Fibroblast of pulmonary artery (primary cell): Measurements from ENCODE around the gene PTK7.

ENCODE experiments used
- DNase-seq: peaks from one replicate; pipeline ENCODE4 v3.0.0-alpha.2; 2010; ENCODE audit warnings: low read depth
- H3K4me3 ChIP-seq: replicated peaks from 2 replicates; pipeline ENCODE4 v1.5.1; 2011; ENCODE audit warnings: low read depth, mild to moderate bottlenecking, control low read depth, low read length, moderate library complexity
- TF ChIP-seq, protein P1 (sequence below): IDR thresholded peaks from 2 replicates; pipeline ENCODE4 v1.5.1; 2011; ENCODE audit warnings: mild to moderate bottlenecking, control low read depth, low read length, inconsistent platforms; ENCODE audit errors: missing control alignments

Gene PTK7

DNA sequence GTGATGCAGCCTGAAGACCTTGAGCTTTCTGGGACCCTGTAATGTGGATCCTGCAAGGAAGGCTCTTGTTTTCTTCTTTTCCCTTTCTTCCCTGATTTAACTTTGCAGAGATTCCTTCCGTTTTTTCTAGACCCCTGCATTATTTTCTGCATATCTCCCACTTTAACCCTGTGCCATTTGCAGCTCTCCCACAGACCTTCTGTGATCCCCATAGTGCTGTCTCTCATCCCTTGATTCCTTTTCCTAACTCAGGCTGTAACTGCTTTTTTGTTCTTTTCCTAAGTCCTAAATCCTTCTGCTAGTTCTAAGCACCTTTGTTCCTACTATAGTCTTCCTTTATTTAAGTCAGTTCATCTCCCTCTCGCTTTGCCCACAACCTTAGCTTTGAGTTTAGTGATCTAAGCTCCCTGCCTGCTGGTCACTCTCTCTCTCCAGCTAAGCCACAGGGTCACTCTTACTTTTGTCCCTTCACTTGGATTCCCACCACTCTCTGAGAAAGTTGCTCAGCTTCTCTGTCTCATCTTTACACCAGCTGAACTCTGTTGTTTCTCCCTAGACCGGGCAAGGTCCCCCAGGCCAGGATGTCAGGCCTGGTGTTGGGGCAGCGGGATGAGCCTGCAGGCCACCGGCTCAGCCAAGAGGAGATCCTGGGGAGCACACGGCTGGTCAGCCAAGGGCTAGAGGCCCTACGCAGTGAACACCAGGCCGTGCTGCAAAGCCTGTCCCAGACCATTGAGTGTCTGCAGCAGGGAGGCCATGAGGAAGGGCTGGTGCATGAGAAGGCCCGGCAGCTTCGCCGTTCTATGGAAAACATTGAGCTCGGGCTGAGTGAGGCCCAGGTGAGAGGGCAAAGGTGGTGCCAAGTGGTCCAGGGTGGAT lies 15.1 kb upstream of the PTK7 start:
- peak overlapping the region; percentile 99 for H3K4me3 ChIP-seq
- DNase-seq: no peak

DNA sequence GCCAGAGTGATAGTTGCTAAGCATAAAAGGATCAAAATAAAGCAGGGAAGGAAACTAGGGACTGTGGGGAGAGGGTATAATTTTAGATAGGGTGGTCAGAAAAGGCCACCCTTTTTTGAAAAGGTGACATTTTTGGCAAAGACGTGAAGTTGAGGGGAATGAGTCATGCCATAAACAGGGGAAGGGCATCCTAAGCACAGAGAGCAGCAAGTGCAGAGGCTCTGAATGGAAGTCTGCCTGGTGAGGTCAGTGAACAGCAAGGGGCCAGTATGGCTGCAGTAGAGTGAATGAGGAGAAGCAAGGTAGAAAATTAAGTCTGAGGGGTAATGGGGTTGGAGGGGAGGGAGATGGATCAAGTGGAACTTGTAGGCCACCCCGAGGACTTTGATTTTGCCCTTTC lies 14.3 kb upstream of the PTK7 start:
- TF ChIP-seq, protein P1, sequence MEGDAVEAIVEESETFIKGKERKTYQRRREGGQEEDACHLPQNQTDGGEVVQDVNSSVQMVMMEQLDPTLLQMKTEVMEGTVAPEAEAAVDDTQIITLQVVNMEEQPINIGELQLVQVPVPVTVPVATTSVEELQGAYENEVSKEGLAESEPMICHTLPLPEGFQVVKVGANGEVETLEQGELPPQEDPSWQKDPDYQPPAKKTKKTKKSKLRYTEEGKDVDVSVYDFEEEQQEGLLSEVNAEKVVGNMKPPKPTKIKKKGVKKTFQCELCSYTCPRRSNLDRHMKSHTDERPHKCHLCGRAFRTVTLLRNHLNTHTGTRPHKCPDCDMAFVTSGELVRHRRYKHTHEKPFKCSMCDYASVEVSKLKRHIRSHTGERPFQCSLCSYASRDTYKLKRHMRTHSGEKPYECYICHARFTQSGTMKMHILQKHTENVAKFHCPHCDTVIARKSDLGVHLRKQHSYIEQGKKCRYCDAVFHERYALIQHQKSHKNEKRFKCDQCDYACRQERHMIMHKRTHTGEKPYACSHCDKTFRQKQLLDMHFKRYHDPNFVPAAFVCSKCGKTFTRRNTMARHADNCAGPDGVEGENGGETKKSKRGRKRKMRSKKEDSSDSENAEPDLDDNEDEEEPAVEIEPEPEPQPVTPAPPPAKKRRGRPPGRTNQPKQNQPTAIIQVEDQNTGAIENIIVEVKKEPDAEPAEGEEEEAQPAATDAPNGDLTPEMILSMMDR: no peak
- no peak for DNase-seq

More for the DNA sequence above, 15.1 kb upstream of the PTK7 start:
- TF ChIP-seq, protein P1: no peak

DNA sequence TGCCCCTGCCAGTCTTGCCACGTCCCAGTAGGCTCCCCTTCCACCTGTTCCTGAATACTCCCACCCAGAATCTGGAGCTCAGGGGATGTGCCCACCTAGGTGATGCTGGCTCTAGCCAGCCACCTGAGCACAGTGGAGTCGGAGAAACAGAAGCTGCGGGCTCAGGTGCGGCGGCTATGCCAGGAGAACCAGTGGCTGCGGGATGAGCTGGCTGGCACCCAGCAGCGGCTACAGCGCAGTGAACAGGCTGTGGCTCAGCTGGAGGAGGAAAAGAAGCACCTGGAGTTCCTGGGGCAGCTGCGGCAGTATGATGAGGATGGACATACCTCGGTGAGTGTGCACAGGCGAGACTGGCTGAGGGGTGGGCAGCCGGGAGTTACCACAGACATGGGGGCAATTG lies 13.3 kb upstream of the PTK7 start:
- no peak for DNase-seq
- TF ChIP-seq, protein P1: no peak
- no peak overlapping the region for H3K4me3 ChIP-seq

More for the DNA sequence above, 14.3 kb upstream of the PTK7 start:
- H3K4me3 ChIP-seq: no peak overlapping the region

DNA sequence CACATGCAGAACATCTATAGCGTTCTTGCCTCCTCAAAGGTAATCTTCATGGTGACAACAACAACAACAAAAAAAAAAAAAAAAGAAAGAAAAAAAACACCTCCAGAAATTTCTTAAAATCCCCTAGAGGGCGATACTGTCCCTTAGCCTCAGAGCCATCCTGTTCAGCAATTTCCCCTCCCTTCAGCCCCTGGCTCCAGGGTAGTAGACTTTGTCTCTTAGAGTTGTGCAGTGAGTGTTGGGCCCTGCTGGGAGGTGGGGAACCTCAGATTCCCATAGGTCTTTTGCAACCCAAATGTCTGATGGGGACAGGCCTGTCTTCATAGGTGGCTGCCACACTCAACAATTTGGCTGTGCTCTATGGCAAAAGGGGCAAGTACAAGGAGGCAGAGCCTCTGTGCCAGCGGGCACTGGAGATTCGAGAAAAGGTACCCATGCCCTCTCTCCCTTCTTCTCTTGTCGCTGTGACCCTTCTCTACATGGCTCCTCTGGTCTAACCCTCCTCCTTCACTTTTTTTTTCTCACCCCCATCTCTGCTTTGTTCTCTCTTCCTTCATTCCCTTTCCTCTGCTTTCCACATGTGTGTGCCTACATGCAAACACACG lies 6.0 kb upstream of the PTK7 start:
- TF ChIP-seq, protein P1: peak; percentile 64
- DNase-seq: peak; percentile 86
- no peak overlapping the region for H3K4me3 ChIP-seq

DNA sequence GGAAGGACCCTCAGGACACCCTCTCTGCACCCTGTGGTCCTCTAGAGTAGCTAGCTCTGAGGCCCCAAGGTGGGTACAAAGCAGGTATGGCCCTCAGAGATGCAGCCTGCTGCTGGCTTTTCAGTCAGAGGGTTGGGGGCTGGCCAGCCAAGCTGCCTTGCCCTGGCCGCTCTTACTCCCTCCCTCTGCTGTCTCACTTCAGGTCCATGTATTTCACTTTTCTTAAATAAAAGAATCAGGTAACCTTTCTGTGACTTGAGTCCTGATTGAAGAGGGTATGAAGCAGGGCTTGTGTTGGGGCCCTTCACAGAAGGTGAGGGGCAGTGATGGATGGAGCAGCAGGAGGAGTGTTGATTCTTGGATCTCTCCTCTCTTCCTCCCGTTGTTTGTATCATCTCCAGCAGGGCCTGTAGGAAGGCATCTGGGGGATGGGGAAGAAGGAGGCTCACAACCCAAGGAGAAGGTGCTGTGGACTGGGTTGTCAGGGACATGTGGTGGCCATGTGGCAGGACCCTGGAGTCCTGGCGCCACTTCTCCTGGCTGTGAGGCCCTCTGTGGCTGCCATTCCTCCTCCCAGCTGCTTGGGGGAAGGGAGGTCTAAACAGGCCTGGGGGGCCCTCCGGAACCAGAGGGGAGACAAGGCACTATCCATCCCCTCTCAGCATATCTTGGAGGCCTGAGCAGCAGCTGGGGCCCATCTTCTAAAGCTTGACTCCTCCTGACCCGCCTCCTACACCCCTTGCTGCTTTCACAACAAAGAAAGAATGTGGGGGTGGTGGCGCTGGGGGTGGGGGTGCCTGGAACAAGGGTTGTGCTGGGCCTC lies 1.1 kb upstream of the PTK7 start:
- TF ChIP-seq, protein P1: no peak
- H3K4me3 ChIP-seq: peak overlapping the region; percentile 56
- DNase-seq: peak; percentile 88

DNA sequence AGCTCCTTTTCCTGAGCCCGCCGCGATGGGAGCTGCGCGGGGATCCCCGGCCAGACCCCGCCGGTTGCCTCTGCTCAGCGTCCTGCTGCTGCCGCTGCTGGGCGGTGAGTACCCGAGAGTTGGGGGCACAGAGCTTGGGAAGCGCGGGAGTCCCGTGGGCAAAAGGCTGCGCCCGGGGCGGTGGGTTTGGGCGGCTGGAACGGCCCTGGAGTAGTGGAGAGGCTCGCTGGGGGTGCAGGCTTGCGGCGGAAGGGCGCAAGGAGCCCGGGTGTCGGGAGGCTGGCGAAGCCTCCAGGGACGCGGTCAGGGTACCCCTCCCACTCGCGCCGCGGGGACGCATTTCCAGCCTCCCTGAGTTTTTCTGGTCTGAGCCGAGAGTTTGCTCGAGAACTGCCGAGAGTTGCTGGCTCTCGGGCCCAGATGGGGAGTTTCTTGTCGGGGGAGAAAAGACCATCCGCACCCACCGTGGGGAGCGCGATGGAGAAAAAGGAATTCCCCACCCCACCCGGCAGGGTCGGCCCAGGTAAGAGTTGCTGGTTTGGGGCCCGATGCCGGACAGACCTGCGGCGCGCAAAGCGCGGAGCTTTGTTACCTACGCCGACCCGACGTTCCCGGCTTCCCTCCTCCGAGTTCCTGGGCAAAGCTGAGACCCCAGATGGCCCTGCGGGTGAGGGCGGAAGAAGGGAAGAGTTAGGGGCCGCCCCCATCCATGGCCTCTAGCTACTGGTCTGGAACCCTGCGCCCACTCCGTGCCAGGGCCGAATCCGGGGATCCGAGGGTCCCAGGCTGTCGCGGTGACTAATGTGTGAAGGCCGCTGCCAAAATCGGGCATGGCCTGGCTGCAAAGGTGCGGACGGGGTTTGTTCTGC lies 584 bp downstream of the PTK7 start:
- peak; percentile 44 for DNase-seq
- H3K4me3 ChIP-seq: peak overlapping the region; percentile 81
- TF ChIP-seq, protein P1: no peak
